CD4-positive, alpha-beta T cell (primary cell): ENCODE results near the gene KCNQ1OT1. TPM values are rescaled to one million over a fixed set of nuclear protein-coding genes. Genes with fewer than 3 reads are reported as not detected.

Experiments
- ATAC-seq: fragments of 200-7000 bp; cut with Tn5 transposase; one replicate; pipeline ENCODE4 v1.10.0; 2022; ENCODE audit warnings: mild to moderate bottlenecking; ENCODE audit not compliant: poor library complexity
- CTCF ChIA-PET: fragments of 350-600 bp; sonication (Branson Sonifier 250); formaldehyde crosslinking; loops from one replicate; lab custom pipeline; 2021; ENCODE audit warnings: antibody characterized with exemption, inconsistent platforms; lab: Charles Lee
- POLR2A ChIA-PET: fragments of 350-600 bp; sonication (Branson Sonifier 250); formaldehyde crosslinking; loops from one replicate; lab custom pipeline; 2021; ENCODE audit warnings: antibody characterized with exemption, inconsistent platforms; lab: Charles Lee
- DNase-seq, 14 experiments: peaks; one replicate each; pipeline ENCODE4 v3.0.0-alpha.2; 2013 to 2020; ENCODE audit warnings: mixed read lengths in 2 of 14
- H3K27ac ChIP-seq, 2 donors: one replicate each; pipeline versions ENCODE4 v1.5.1 to v1.7.0; 2013; ENCODE audit warnings: low read length in 2 of 2, low read depth in 1 of 2, mild to moderate bottlenecking in 1 of 2
- H3K27me3 ChIP-seq, 2 experiments: 1 replicate in 1 of 2; 2 replicates in 1 of 2; pipeline versions ENCODE4 v1.6.1 to v1.7.0; 2013; ENCODE audit warnings: low read length in 2 of 2, control low read depth in 1 of 2, mild to moderate bottlenecking in 1 of 2, moderate library complexity in 1 of 2; ENCODE audit not compliant: insufficient read depth in 2 of 2, control insufficient read depth in 1 of 2
- H3K36me3 ChIP-seq: one replicate; pipeline ENCODE4 v1.6.1; 2013; ENCODE audit warnings: low read length, control low read depth; ENCODE audit not compliant: insufficient read depth
- H3K4me1 ChIP-seq: one replicate; pipeline ENCODE4 v1.6.1; 2013; ENCODE audit warnings: low read length, control low read depth; ENCODE audit not compliant: insufficient read depth
- H3K4me3 ChIP-seq: one replicate; pipeline ENCODE4 v1.5.1; 2013; ENCODE audit warnings: mild to moderate bottlenecking, low read length, moderate library complexity
- H3K9me3 ChIP-seq, 2 experiments: 1 replicate in 1 of 2; 2 replicates in 1 of 2; pipeline versions ENCODE4 v1.6.1 to v1.7.0; 2013; ENCODE audit warnings: low read length in 2 of 2, mild to moderate bottlenecking in 2 of 2, control low read depth in 1 of 2, moderate library complexity in 1 of 2; ENCODE audit not compliant: control insufficient read depth in 1 of 2, insufficient read depth in 1 of 2
- H3K27ac Mint-ChIP-seq: one replicate; pipeline ENCODE4 v1.8.0; 2020; ENCODE audit warnings: mixed read lengths
- H3K27me3 Mint-ChIP-seq: one replicate; pipeline ENCODE4 v1.8.0; 2021; ENCODE audit warnings: mixed read lengths
- H3K36me3 Mint-ChIP-seq: one replicate; pipeline ENCODE4 v1.8.0; 2021; ENCODE audit warnings: low read depth, mixed read lengths
- H3K4me1 Mint-ChIP-seq: one replicate; pipeline ENCODE4 v1.8.0; 2021; ENCODE audit warnings: low read depth, mixed read lengths
- H3K4me3 Mint-ChIP-seq: one replicate; pipeline ENCODE4 v1.8.0; 2020; ENCODE audit warnings: mild to moderate bottlenecking, mixed read lengths
- H3K9me3 Mint-ChIP-seq: one replicate; pipeline ENCODE4 v1.8.0; 2020; ENCODE audit warnings: mixed read lengths
- CTCF ChIP-seq: fragments of 200-600 bp; IDR thresholded peaks from one replicate; pipeline ENCODE4 v1.8.0; 2022; ENCODE audit warnings: antibody characterized with exemption, mild to moderate bottlenecking
- intact Hi-C, 2 experiments: fragments of 100-400 bp; cut with DNase I in 1 of 2; cut with micrococcal nuclease in 1 of 2; formaldehyde crosslinking; loops; one replicate each; pipeline versions ENCODE4 v1.15.1 to v1.9.0; 2023 to 2025; cut with DNase I, micrococcal nuclease
- total RNA-seq, 174 experiments: library from RNA in 2 of 174; stranded (reverse) in 2 of 174; gene quantifications; one replicate each; pipeline ENCODE4 v1.2.3 and lab custom pipeline; 2021 to 2026

Gene KCNQ1OT1
- total RNA-seq, 2 experiments from 2014 or later, result 0.17 to 0.22 TPM

- no peak overlapping the region for H3K27ac Mint-ChIP-seq
- no peaks in the 10 kb centered on the region for H3K27me3 ChIP-seq
- intact Hi-C loops, result no loop called here
- H3K4me1 Mint-ChIP-seq, result no peaks in the 10 kb centered on the region
- H3K27me3 Mint-ChIP-seq, result no peaks in the 10 kb centered on the region
- TF ChIP-seq CTCF, result no peak
- no peak overlapping the region for H3K27ac ChIP-seq
- H3K4me1 ChIP-seq, result no peaks in the 10 kb centered on the region
- ChIA-PET POLR2A (no interaction called here), CTCF (no interaction called here)
- DNase-seq (no peak), ATAC-seq (no peak)
- peaks cover 3 to 5% of the 10 kb centered on the region in 2 experiments for H3K9me3 ChIP-seq
- H3K4me3 ChIP-seq, result no peak overlapping the region
- no peak overlapping the region for H3K4me3 Mint-ChIP-seq
- H3K9me3 Mint-ChIP-seq, result peaks cover 8% of the 10 kb centered on the region
- H3K36me3 Mint-ChIP-seq, result peaks cover 81% of the 10 kb centered on the region
- no peaks in the 10 kb centered on the region for H3K36me3 ChIP-seq
These were observed 100.1 kb downstream of the KCNQ1OT1 start for GRCh38 chr11:2599561-2600189.

- no peak overlapping the region for H3K4me3 Mint-ChIP-seq
- H3K27me3 ChIP-seq, result no peaks in the 10 kb centered on the region
- H3K4me1 Mint-ChIP-seq, result no peaks in the 10 kb centered on the region
- intact Hi-C loops, result no loop called here
- H3K36me3 ChIP-seq, result peaks cover 6% of the 10 kb centered on the region
- no peak for ATAC-seq
- H3K27ac ChIP-seq, result no peak overlapping the region
- no peak for DNase-seq
- H3K4me3 ChIP-seq, result no peak overlapping the region
- ChIA-PET POLR2A (no interaction called here), CTCF (no interaction called here)
- H3K9me3 ChIP-seq, result peaks cover 5 to 17% of the 10 kb centered on the region in 2 experiments
- peaks cover 91% of the 10 kb centered on the region for H3K36me3 Mint-ChIP-seq
- no peak for TF ChIP-seq CTCF
- H3K27me3 Mint-ChIP-seq, result no peaks in the 10 kb centered on the region
- no peaks in the 10 kb centered on the region for H3K4me1 ChIP-seq
- H3K9me3 Mint-ChIP-seq, result peaks cover 7% of the 10 kb centered on the region
- H3K27ac Mint-ChIP-seq, result no peak overlapping the region
These were observed 104.6 kb downstream of the KCNQ1OT1 start for GRCh38 chr11:2595204-2595603.

GRCh38 chr11:2594267-2594666 lies 105.5 kb downstream of the KCNQ1OT1 start:
- DNase-seq (no peak), ATAC-seq (no peak)
- no peak overlapping the region for H3K4me3 Mint-ChIP-seq
- Histone ChIP-seq H3K9me3 (peaks cover 5 to 17% of the 10 kb centered on the region in 2 experiments), H3K4me1 (no peaks in the 10 kb centered on the region), H3K27me3 (no peaks in the 10 kb centered on the region), H3K4me3 (no peak overlapping the region), H3K36me3 (peaks cover 14% of the 10 kb centered on the region), H3K27ac (no peak overlapping the region)
- intact Hi-C loops, result no loop called here
- CTCF ChIA-PET, result no interaction called here
- no peak for TF ChIP-seq CTCF
- peaks cover 96% of the 10 kb centered on the region for H3K36me3 Mint-ChIP-seq
- H3K27ac Mint-ChIP-seq, result no peak overlapping the region
- POLR2A ChIA-PET, result no interaction called here
- no peaks in the 10 kb centered on the region for H3K27me3 Mint-ChIP-seq
- H3K4me1 Mint-ChIP-seq, result no peaks in the 10 kb centered on the region
- H3K9me3 Mint-ChIP-seq, result peaks cover 7% of the 10 kb centered on the region
